Measurements from ENCODE around the gene WDR87.

GRCh38 chr19:37926711-37927110 is 20.3 kb upstream of the WDR87 start:
- TF ChIP-seq TAF1 (IDR thresholded peaks at IDR 0.05; ENCODE audit: borderline replicate concordance, insufficient read depth, low read length), result no peak
- TF ChIP-seq POLR2AphosphoS5 (IDR thresholded peaks at IDR 0.05; ENCODE audit: low read depth, low read length), result no peak
